IPS DF 6.9 (cell line): ENCODE results near the gene CYYR1.

Experiments
- DNase-seq: peaks from one replicate; pipeline ENCODE4 v3.0.0-alpha.2; 2013; ENCODE audit warnings: low read depth, low spot score
- H3K27ac ChIP-seq: one replicate; pipeline ENCODE4 v1.5.1; 2013; ENCODE audit warnings: low read length, control low read depth
- H3K27me3 ChIP-seq: 2 replicates; pipeline ENCODE4 v1.6.1; 2013; ENCODE audit warnings: mild to moderate bottlenecking, low read length; ENCODE audit not compliant: control insufficient read depth, insufficient read depth
- H3K36me3 ChIP-seq: 2 replicates; pipeline ENCODE4 v1.6.1; 2013; ENCODE audit warnings: low read length; ENCODE audit not compliant: control insufficient read depth, insufficient read depth
- H3K4me1 ChIP-seq: 2 replicates; pipeline ENCODE4 v1.6.1; 2013; ENCODE audit warnings: low read length; ENCODE audit not compliant: control insufficient read depth, insufficient read depth
- H3K4me3 ChIP-seq: 2 replicates; pipeline ENCODE4 v1.5.1; 2013; ENCODE audit warnings: mild to moderate bottlenecking, low read length
- H3K9me3 ChIP-seq: 2 replicates; pipeline ENCODE4 v1.6.1; 2013; ENCODE audit warnings: low read length, inconsistent platforms; ENCODE audit not compliant: control insufficient read depth, insufficient read depth
- WGBS: extraction: QIAGEN DNeasy Blood & Tissue Kit; methylation state at CpG from one replicate; pipeline ENCODE4 v1.1.7; 2013; ENCODE audit warnings: mixed read lengths, missing lambda C conversion rate; ENCODE audit not compliant: insufficient read length, insufficient coverage; 5-methylcytosine and 5-hydroxymethylcytosine counted together

The CYYR1 gene

GRCh38 chr21:26499495-26499894, 73.6 kb downstream of the CYYR1 start:
- Histone ChIP-seq H3K4me1 (no peaks in the 10 kb centered on the region), H3K4me3 (no peak overlapping the region), H3K27ac (no peak overlapping the region), H3K27me3 (no peaks in the 10 kb centered on the region), H3K9me3 (no peaks in the 10 kb centered on the region), H3K36me3 (no peaks in the 10 kb centered on the region)
- DNase-seq, result no peak

DNA sequence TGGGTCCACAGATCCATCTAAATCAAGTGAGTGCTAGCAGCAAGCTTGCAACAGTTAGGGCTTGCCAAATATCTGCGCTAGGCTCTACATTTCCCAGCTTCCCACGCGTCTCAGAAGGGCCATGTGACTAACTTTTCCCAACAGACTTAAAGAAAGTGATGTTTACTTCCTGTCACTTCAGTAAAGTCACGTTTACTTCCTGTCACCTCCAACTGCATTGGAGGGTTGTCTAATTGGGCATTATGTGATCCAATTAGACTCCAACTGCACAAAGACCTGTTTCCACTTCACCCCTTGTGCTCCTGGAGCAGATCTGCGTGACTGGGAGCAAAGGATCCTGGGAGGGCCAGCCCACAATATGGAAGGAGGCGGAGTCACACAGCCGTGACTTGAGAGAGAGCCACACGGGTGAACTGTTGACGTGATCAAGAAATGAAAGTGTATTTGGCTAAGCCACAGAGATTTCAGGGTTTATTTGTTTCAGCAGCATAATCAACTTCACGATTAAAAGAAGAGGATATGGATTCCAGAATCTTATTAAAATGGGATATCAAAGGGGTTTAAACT, 77.7 kb downstream of the CYYR1 start:
- Histone ChIP-seq H3K27ac (no peak overlapping the region), H3K4me1 (no peaks in the 10 kb centered on the region), H3K27me3 (no peaks in the 10 kb centered on the region), H3K9me3 (no peaks in the 10 kb centered on the region), H3K4me3 (no peak overlapping the region), H3K36me3 (no peaks in the 10 kb centered on the region)
- no peak for DNase-seq
- WGBS, result no CpG with 5 or more reads among the region's 10 CpGs

GRCh38 chr21:26491663-26492062, 81.4 kb downstream of the CYYR1 start:
- no CpG with 5 or more reads among the region's 3 CpGs for WGBS
- H3K27ac ChIP-seq, result no peak overlapping the region
- no peaks in the 10 kb centered on the region for H3K4me1 ChIP-seq
- H3K9me3 ChIP-seq, result no peaks in the 10 kb centered on the region
- no peaks in the 10 kb centered on the region for H3K36me3 ChIP-seq
- no peak overlapping the region for H3K4me3 ChIP-seq
- no peaks in the 10 kb centered on the region for H3K27me3 ChIP-seq
- no peak for DNase-seq

DNA sequence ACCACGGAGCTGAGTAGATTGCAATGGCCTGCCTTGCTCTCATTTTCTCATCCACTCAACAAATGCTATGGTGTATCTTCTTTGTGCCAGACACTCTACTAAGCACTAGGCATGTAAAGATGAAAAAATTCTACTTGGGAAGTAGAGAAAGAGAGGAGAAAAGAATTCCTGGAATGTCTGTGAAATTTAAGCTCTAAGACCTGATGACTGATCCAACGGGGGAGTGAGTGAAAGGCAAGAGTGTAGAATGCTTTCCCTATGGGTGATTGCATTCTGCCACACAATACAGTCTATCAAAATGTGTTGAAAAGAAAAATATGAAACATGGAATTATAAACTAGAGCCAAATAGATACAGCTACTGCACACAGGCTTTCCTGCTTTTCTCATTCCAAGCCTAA, 82.3 kb downstream of the CYYR1 start:
- no peaks in the 10 kb centered on the region for H3K4me1 ChIP-seq
- no peaks in the 10 kb centered on the region for H3K9me3 ChIP-seq
- no peak for DNase-seq
- no CpG with 5 or more reads among the region's 2 CpGs for WGBS
- H3K27ac ChIP-seq, result no peak overlapping the region
- H3K27me3 ChIP-seq, result no peaks in the 10 kb centered on the region
- H3K4me3 ChIP-seq, result no peak overlapping the region
- H3K36me3 ChIP-seq, result no peaks in the 10 kb centered on the region

GRCh38 chr21:26489781-26490180, 83.3 kb downstream of the CYYR1 start:
- Histone ChIP-seq H3K4me3 (no peak overlapping the region), H3K27me3 (no peaks in the 10 kb centered on the region), H3K36me3 (no peaks in the 10 kb centered on the region), H3K27ac (no peak overlapping the region), H3K9me3 (no peaks in the 10 kb centered on the region), H3K4me1 (no peaks in the 10 kb centered on the region)
- no CpG with 5 or more reads among the region's 6 CpGs for WGBS
- no peak for DNase-seq

DNA sequence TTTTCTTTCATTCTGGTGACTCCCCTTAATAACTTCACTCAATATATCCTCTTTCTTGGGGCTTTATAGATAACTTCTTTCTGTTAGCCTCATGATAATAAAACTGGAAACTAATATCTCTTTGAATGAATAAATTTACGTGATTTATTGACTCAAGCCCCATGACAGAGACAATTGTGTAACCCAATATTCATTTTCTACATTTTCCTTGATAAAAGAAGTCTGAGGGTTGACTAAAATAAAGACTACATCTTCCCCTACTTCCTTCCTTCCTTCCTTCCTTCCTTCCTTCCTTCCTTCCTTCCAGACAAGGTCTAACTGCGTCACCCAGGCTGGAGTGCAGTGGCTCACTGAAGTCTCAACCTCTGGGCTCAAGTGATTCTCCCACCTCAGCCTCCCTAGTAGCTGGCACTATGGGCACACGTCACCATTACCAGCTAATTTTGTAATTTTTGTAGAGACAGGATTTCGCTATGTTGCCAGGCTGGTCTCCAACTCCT, 85.1 kb downstream of the CYYR1 start:
- Histone ChIP-seq H3K4me1 (peaks cover 1% of the 10 kb centered on the region; the same call in 1 of the 2 replicates), H3K27ac (no peak overlapping the region), H3K4me3 (no peak overlapping the region), H3K36me3 (no peaks in the 10 kb centered on the region), H3K27me3 (no peaks in the 10 kb centered on the region), H3K9me3 (no peaks in the 10 kb centered on the region)
- DNase-seq, result no peak
- WGBS, result no CpG with 5 or more reads among the region's 4 CpGs

- no peaks in the 10 kb centered on the region for H3K36me3 ChIP-seq
- H3K9me3 ChIP-seq, result no peaks in the 10 kb centered on the region
- no peak for DNase-seq
- H3K27ac ChIP-seq, result no peak overlapping the region
- no CpG with 5 or more reads among the region's 2 CpGs for WGBS
- H3K4me1 ChIP-seq, result no peaks in the 10 kb centered on the region
- H3K4me3 ChIP-seq, result no peak overlapping the region
- no peaks in the 10 kb centered on the region for H3K27me3 ChIP-seq
Measured at GRCh38 chr21:26473471-26473870, 99.6 kb downstream of the CYYR1 start.

- no peak for DNase-seq
- WGBS, result no CpG with 5 or more reads among the region's 5 CpGs
- Histone ChIP-seq H3K4me3 (no peak overlapping the region), H3K27me3 (no peaks in the 10 kb centered on the region), H3K36me3 (no peaks in the 10 kb centered on the region), H3K27ac (no peak overlapping the region), H3K4me1 (no peaks in the 10 kb centered on the region), H3K9me3 (no peaks in the 10 kb centered on the region)
Measured at GRCh38 chr21:26471099-26471471, 102.0 kb downstream of the CYYR1 start.

- no peak overlapping the region for H3K4me3 ChIP-seq
- H3K4me1 ChIP-seq, result no peaks in the 10 kb centered on the region
- H3K27ac ChIP-seq, result no peak overlapping the region
- DNase-seq, result no peak
- no CpG with 5 or more reads among the region's 8 CpGs for WGBS
- H3K36me3 ChIP-seq, result no peaks in the 10 kb centered on the region
- H3K9me3 ChIP-seq, result no peaks in the 10 kb centered on the region
- no peaks in the 10 kb centered on the region for H3K27me3 ChIP-seq
Measured at GRCh38 chr21:26470351-26471098, 102.6 kb downstream of the CYYR1 start.

DNA sequence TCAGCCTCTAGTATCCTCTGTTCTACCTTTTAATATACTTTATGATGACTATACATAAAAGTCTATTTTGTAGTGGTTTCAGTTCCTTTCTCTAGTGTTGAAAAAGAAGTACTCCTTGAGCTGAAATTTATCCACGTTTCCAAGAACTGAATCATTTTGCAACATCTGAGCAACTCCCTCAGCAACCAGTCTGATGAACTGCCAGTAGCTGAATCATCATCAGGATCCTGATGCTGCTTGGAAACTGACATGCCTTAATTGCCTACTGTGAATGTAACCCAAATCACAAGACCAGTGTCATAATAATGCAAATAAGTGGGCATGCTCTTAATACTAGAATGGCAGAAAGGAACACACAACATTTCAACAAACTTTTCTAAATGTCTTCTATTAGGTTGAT, 103.3 kb downstream of the CYYR1 start:
- Histone ChIP-seq H3K4me1 (no peaks in the 10 kb centered on the region), H3K36me3 (no peaks in the 10 kb centered on the region), H3K27me3 (no peaks in the 10 kb centered on the region), H3K9me3 (no peaks in the 10 kb centered on the region), H3K27ac (no peak overlapping the region), H3K4me3 (no peak overlapping the region)
- no peak for DNase-seq
- WGBS, result no CpG with 5 or more reads among the region's 1 CpG

- H3K36me3 ChIP-seq, result no peaks in the 10 kb centered on the region
- no peak overlapping the region for H3K4me3 ChIP-seq
- 100% methylated on average over 1 of the region's 3 CpGs for WGBS
- no peak for DNase-seq
- no peaks in the 10 kb centered on the region for H3K9me3 ChIP-seq
- H3K27me3 ChIP-seq, result no peaks in the 10 kb centered on the region
- H3K4me1 ChIP-seq, result no peaks in the 10 kb centered on the region
- no peak overlapping the region for H3K27ac ChIP-seq
Measured at GRCh38 chr21:26465916-26466315, 107.2 kb downstream of the CYYR1 start.
